Activated naive CD8-positive, alpha-beta T cell treated with anti-CD3 and anti-CD28 coated beads, Interleukin-2, amount 50 U/mL, for 16 hours (primary cell): ENCODE data around the gene PRSS12.
"Not testable (repeated sequence)": the region's sequence is repeated elsewhere in the genome, so short reads cannot be mapped to it uniquely, and the experiment has no call there.

ENCODE experiments used
- DNase-seq: peaks from one replicate; pipeline ENCODE4 v3.0.0-alpha.2; 2020; ENCODE audit warnings: low read depth, low spot score

PRSS12 gene

GRCh38 chr4:118318931-118319330, 33.9 kb downstream of the PRSS12 start:
- no peak for DNase-seq

GRCh38 chr4:118317691-118318090, 35.1 kb downstream of the PRSS12 start:
- no peak for DNase-seq

DNA sequence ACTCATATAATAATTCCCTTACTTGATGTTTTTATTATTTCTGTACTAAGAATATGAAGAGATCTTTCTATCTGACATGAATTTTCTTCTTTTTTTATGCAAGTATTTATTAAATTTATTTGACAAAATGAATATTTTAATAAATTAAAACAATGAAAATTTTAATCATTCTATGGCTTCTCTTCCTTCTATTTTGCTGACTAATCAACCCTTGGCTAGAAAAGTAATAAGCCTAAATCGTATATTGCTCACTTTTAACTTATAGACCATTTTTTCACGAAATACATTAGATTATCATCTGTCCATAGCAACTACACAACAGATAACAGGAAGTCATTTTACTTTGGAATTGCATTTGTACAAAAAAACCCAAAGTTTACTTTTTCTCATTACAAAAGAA, 38.6 kb downstream of the PRSS12 start:
- DNase-seq = no peak

GRCh38 chr4:118313098-118313497, 39.7 kb downstream of the PRSS12 start:
- DNase-seq = no peak

DNA sequence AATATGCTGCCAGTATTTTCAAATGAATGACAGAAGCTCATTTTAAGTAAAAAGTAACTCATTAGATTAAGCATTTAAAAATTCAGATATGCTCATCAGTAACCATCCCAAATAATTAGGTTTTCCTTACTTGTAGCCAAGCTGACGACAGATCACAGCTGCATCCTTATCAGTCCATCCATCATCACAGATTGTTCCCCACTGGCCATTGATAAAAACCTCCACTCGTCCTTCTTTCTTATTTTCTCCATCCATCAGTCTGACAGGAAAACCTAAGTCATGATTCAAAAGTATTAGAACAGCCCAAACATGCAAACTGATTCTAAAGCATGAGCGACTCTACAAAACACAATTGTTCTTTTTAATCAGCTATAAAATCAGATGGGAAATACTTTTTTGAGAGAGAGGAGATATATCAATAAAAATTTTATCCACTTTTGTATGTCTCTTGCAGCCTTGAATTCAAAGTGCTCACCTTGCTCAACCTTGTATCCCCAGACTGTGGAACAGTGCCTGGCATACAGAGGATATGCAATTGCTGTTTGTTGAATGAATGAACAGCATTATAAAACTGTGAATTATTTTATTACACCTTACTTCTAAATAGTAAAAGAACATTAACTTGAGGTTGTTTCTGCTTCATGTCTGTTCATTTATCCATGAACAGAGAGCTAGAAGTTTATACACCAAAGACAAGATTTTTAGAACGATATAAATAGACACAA, 44.3 kb downstream of the PRSS12 start:
- DNase-seq = no peak

DNA sequence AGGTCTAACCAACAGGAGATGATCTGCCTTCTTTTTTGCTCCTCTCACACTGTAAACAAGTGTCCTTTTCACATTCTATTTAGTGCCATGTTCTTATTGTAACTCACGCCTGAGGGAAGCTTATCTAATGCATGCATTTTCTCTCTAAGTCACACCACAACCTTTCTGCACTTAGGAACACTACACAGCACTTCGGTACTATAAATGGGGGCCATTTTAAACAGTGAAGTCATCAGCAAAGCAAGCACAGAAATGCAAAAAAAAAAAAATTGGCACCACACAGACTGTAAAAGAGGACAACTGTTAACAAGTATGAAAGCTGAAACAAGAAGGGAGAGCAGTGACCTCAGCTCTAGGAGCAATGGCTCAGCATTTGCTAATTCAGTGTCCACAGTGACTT, 45.2 kb downstream of the PRSS12 start:
- DNase-seq = no peak

DNA sequence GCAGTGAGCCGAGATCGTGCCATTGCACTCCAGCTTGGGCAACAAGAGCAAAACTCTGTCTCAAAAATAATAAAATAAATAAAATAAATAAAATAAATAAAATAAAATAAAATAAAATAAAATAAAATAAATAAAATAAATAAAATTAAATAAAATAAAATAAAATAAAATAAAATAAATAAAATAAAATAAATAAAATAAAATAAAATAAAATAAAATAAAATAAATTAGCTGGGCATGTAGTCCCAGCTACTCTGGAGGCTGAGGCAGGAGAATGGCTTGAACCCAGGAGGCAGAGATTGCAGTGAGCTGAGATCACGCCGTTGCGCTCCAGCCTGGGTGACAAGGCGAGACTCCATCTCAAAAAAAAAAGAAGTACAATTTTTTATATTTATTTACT, 53.2 kb downstream of the PRSS12 start:
- not testable (repeated sequence) for DNase-seq

DNA sequence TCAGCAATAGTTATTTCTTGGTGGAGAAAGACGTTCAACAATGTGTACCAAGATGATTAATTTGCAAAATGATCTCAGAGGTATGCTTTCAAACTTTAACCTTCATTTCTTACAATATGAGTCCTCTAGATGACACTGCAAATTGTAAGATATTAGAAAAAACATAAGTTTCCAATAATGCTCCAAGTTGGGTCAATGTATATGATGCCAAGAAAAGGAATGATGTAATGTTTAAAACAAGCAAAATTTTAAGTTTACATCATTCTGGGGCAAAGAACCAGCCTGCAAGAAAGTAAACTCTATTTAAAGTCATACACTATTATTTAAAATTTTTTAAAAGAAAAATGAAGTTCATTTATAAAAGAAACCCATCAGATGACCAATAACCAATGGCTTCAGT, 56.1 kb downstream of the PRSS12 start:
- no peak for DNase-seq

DNA sequence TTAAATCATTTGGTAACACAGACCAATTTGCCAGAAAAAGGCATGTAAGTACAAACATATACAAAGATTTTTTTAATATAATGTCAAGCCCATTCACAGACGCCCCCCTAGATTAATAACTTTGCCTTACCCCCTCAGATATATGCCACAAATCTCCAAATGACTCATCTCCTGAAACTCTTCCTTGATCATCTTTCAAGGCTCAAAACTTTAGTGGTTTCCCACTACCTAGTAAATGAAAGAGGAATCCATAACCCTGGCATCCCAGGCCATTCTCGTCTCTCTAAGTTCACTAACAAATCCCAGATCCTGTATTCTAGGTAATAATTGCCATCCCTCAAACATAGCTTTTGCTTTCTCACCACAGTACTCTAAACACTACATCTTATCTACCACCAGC, 61.9 kb downstream of the PRSS12 start:
- no peak for DNase-seq

GRCh38 chr4:118289794-118290193, 63.0 kb downstream of the PRSS12 start:
- DNase-seq = no peak

DNA sequence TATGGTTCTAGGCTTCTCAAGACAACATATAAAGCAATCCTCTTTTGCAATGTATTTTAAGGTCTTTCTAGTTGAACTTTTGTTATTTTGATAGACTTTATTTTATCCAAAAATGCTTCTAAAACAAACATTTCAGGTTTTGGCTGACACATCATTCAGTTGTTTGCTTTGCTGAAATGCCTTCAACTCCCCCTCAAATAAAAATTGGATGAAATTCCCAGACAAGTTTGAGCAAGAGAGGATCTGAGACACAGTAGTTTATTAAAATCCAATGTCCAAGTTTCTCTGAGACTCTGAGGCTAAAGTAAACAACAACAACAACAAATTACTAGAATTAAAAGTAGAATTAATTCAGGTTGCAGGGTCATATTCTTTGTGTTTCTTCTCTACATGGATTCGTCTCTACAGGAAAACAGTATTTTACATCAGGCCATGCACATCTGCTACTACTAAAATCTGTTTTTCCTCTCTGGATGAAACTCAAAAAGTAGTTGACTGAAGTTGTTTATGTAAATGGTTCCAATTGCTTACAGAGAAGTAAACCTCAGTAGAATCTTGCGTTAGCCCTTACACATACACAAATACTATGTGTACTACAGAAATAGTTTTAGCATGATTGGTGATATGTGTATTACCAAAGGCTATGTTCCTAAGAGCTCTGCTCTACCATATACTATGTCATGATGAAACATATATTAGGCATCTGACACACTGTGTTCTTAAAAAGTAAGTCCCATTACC, 64.9 kb downstream of the PRSS12 start:
- DNase-seq = no peak

GRCh38 chr4:118286685-118287084, 66.1 kb downstream of the PRSS12 start:
- DNase-seq = no peak

- no peak for DNase-seq
These were observed 66.9 kb downstream of the PRSS12 start for GRCh38 chr4:118285931-118286330.

- DNase-seq = no peak
These were observed 68.6 kb downstream of the PRSS12 start for GRCh38 chr4:118284169-118284568.

GRCh38 chr4:118282692-118283091, 70.1 kb downstream of the PRSS12 start:
- DNase-seq = no peak

GRCh38 chr4:118281611-118282442, 71.0 kb downstream of the PRSS12 start:
- no peak for DNase-seq

DNA sequence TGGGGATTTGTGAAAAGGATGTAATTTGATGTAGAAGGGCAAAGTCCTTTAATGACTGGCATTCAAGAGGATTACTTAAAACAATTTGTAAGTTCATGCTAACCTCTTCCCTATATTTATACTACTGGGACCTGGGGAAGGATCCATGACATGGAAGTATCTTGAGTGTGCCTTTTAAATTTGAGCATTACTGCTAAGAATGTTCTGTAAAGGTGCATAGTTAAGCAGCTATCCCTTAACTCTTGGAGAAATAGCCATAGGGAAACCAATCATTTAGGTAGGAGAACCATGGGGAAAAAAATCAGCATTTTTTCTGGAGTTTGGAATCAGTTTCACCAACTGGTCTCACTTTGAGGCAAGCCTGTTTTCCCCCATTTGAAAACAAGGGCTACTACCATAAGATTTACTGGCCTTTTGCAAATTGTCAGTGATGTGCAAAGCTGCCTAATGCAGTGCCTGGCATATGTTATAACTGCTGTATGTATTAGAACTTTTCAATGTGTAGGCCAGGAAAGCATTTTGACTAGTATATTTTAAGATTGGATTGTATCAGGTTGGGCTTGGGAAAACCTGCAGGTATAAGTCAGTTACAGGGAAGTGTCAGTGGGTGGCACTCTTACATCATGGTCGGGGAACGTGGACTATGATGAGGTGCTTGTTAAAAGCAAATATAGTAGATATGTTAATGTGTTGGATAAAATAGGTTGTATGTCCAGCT, 72.1 kb downstream of the PRSS12 start:
- DNase-seq = no peak

DNA sequence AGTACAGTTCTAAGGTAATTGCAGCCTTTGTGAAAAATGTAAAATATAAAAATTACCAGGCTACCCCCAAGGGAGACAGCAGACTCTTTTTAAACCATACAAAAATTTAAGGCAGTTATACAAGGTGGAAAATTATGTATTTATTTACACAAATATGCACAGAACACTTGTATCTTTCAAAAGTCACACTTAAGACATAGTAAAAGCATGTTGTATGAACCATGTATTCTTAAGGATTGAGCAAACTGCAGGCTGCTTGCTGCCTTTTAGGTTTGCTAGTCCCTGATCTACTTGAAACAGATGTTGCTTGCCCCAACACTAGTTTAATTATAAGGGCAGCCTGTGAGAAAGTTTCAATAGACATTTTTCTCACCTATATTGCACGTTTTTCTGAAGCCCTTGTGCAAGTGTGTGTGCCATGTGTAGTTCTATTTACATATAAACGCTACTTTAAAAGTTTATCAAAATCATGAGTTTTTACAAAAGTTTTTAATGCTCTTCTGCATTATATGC, 72.8 kb downstream of the PRSS12 start:
- no peak for DNase-seq

- no peak for DNase-seq
These were observed 73.5 kb downstream of the PRSS12 start for GRCh38 chr4:118279328-118279727.

DNA sequence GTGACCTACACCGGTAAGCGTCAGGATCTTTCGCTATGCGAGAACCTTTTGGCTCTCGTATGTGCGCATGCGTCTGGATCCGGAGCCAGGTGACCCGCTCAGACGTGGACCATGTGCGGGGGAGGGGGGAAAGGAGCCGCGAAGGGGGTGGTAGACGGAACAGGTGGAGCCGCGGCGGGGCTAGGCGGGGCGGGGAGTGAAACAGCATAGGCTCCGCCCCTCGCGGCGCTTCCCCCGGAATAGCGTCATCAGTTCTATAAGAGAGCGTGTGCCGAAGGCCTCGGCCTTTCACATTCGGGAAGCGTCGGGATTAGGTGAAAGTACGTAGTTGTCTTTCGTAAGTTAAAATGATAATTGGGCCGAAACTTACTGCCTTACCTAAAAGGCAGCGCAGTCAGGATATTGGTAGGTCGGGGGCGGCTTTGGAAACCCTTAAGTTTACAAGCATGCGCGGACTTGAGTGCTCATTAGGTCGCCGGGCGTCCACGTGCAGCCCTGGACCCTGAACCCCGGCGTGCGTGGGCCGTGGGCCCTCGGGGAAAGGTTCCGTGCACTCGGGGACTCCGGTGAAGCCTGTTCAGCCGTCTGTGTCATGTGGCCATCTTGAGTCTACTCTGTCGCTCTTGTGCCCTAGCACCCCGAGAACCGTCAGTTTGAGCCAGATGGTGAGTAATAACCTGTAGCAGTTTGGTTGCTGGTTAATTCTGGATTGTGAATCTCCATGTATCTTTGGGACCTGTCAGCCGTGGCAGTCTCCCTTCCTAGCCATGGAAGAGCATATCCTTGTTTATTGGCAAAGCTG, 74.1 kb downstream of the PRSS12 start:
- DNase-seq = peak; percentile 98

- no peak for DNase-seq
These were observed 75.6 kb downstream of the PRSS12 start for GRCh38 chr4:118277243-118277642.
